SHP77 (cell line): ENCODE measurements around the gene CAMSAP3.
"Not testable (repeated sequence)": the region's sequence is repeated elsewhere in the genome, so short reads cannot be mapped to it uniquely, and the experiment has no call there.

Experiments used
- DNase-seq, 2 experiments: peaks; one replicate each; lab custom pipeline; 2025; lab: John Stamatoyannopoulos, UW

Gene CAMSAP3

GRCh38 chr19:7633698-7634097 lies 38.0 kb downstream of the CAMSAP3 start, which contains the start of gene PCP2:
Gene PCP2 (minus strand): TSS chr19:7633719. CDS start chr19:7633457, 262 bp downstream.
- DNase-seq, result peak in 1 of 2 experiments; percentile 7

GRCh38 chr19:7635670-7636069 lies 40.0 kb downstream of the CAMSAP3 start:
- DNase-seq, result no peak

- no peak for DNase-seq
Observed at GRCh38 chr19:7636317-7636690, 40.6 kb downstream of the CAMSAP3 start.

GRCh38 chr19:7636691-7637373 lies 41.2 kb downstream of the CAMSAP3 start, which contains the start of gene STXBP2:
Gene STXBP2 (plus strand): TSS chr19:7637110. CDS start chr19:7637150, 40 bp downstream.
- peak; percentile 44 to 66 for DNase-seq

- peak in 1 of 2 experiments; percentile 7 for DNase-seq
Observed at GRCh38 chr19:7637374-7638256, 42.0 kb downstream of the CAMSAP3 start.

GRCh38 chr19:7638802-7639465 lies 43.3 kb downstream of the CAMSAP3 start:
- DNase-seq, result no peak

GRCh38 chr19:7639863-7640348 lies 44.2 kb downstream of the CAMSAP3 start:
- no peak for DNase-seq

GRCh38 chr19:7640803-7641202 lies 45.1 kb downstream of the CAMSAP3 start:
- no peak for DNase-seq

GRCh38 chr19:7641290-7642276 lies 45.9 kb downstream of the CAMSAP3 start:
- no peak for DNase-seq

- DNase-seq, result no peak
Observed at GRCh38 chr19:7642295-7643030, 46.8 kb downstream of the CAMSAP3 start.

GRCh38 chr19:7643031-7643415 lies 47.4 kb downstream of the CAMSAP3 start:
- DNase-seq, result no peak

- not testable (repeated sequence) for DNase-seq
Observed at GRCh38 chr19:7643629-7644549, 48.2 kb downstream of the CAMSAP3 start.

GRCh38 chr19:7644550-7644877 lies 48.9 kb downstream of the CAMSAP3 start:
- no peak for DNase-seq

GRCh38 chr19:7645163-7645562 lies 49.5 kb downstream of the CAMSAP3 start:
- DNase-seq, result no peak

GRCh38 chr19:7645656-7646425 lies 50.2 kb downstream of the CAMSAP3 start:
- no peak for DNase-seq

- no peak for DNase-seq
Observed at GRCh38 chr19:7646426-7646700, 50.7 kb downstream of the CAMSAP3 start.

GRCh38 chr19:7647156-7647555 lies 51.5 kb downstream of the CAMSAP3 start:
- no peak for DNase-seq

- no peak for DNase-seq
Observed at GRCh38 chr19:7648265-7649014, 52.8 kb downstream of the CAMSAP3 start.
